Stimulated activated naive CD4-positive, alpha-beta T cell treated with Interleukin-2 at 50 U/mL for 16 hours (primary cell): ENCODE measurements around the gene STK39.

Source experiments
- DNase-seq: peaks from one replicate; lab custom pipeline; 2025; lab: John Stamatoyannopoulos, UW

The STK39 gene

GRCh38 chr2:167992278-167992677 lies 255.1 kb downstream of the STK39 start:
- no peak for DNase-seq

DNA sequence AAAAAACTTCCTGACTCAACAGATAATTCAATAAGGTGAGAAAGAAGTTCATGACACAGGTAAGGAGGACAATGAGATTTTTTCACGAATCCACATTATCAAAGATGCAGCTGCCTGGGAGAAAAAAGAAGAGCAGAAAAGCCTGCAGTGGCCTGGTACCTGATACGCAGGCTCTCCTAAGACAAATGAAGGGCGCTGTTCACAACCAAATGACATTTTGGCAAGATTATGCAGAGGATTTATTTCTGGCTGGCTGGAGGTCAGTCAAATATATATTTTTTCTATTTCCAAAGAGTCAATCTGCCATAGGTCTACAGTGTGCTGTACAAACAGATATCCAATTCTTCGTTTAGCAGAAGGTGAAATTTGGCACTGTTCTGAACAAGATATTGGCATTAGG lies 257.3 kb downstream of the STK39 start:
- DNase-seq = no peak

- DNase-seq = no peak
Measured at GRCh38 chr2:167988296-167988695, 259.1 kb downstream of the STK39 start.

DNA sequence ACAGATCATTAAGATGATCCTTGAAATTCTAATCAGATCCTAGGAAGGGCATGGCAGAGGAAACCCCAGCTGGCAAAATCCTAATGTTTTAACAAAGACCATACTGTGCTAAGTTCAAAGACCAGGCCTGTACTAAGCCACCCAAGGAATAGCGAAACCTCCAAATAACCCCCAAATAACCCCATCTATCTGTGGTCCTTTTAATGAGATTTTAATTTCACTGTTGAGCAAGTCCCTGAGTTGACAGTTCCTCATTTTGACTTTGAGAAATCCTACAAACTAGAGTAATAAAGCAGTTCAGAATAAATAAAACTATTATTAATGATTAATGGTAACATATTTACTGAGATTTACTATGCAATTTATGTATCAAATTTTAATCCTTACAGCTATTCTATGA lies 259.8 kb downstream of the STK39 start:
- no peak for DNase-seq

GRCh38 chr2:167987026-167987425 lies 260.4 kb downstream of the STK39 start:
- DNase-seq = no peak

GRCh38 chr2:167986223-167986622 lies 261.2 kb downstream of the STK39 start:
- no peak for DNase-seq

DNA sequence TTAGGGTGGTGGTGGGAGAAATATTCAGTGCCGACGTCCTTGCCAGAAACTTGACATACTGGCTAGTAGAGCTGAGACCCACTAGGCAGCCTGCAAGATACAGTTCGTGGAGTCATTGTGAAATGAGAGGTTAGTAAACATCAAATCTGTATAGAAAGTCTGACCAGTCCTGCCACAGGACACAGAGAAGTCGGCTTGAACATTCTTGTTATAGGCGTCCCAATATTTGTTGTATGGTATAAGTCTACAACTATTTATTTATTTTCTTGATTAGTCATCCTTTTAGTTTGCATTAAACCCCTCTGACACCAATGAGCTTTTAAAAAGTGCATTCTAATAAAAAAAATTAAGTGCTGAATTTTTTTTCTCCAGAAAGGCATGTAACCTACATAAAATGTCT lies 265.4 kb downstream of the STK39 start:
- no peak for DNase-seq

- DNase-seq = no peak
Measured at GRCh38 chr2:167980439-167980838, 267.0 kb downstream of the STK39 start.

GRCh38 chr2:167972746-167973145 lies 274.6 kb downstream of the STK39 start:
- no peak for DNase-seq

DNA sequence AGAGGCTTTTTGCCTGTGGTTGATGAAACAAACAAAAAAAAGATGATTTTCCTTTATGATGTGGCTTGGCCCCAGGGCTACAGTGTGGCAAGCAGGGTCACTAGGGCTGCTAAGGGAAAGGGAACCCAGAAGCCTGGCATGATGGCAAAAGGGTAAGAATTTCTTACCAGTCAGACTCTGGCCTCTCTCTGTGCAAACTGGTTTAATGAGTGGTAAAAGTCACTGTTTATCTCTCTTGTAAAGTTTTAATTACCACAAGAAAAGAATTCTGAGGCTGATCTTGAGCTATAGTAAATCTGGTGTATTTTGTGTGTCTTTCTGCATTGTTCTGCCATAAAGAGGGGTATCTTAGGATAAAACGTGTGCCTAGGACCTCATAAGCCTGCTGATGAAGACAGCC lies 275.4 kb downstream of the STK39 start:
- no peak for DNase-seq

DNA sequence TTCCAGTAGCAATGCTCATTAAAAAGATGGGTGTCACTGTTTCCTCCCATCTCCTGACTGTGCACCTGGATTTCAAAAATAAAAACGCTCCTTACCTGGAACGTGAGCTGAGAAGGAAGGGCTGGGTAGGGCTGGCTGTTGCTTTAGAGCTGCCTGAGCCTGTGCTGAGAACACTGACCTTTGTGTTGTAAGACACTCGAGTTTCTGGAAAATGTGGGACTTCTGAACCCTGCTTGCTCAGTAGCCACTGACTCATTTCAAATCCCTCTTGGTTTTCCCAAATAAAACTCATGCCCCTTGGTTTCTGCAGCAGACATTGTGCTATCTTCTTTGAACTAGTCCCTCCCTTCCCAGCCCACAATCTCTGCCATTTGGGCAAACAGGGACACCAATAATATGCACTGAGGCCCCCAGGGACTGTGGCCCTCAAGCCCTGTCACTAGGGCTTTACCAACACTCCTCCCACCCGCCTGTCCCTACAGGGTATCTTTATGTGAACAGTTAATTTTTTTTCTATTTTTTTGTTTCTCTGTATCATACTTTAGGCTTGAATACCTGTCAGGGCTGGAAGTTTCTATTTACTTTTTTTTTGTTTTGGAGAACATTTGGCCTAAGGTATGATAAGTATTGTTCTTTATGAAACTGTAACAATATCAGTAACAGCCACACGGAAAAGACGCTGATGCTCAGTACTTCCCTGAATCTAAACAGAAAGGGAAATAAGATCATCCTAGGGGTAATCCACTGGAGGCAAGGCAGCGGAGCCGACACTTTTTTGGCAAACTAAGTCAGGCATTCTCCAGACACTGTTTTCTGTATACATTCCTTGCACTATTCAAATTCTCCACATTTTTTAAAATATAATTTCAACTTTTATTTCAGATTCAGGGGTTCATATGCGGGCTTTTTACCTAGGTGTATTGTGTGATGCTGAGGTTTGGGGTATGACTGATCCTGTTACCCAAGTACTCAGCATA lies 280.2 kb downstream of the STK39 start:
- no peak for DNase-seq

- no peak for DNase-seq
Measured at GRCh38 chr2:167965907-167966761, 281.3 kb downstream of the STK39 start.

DNA sequence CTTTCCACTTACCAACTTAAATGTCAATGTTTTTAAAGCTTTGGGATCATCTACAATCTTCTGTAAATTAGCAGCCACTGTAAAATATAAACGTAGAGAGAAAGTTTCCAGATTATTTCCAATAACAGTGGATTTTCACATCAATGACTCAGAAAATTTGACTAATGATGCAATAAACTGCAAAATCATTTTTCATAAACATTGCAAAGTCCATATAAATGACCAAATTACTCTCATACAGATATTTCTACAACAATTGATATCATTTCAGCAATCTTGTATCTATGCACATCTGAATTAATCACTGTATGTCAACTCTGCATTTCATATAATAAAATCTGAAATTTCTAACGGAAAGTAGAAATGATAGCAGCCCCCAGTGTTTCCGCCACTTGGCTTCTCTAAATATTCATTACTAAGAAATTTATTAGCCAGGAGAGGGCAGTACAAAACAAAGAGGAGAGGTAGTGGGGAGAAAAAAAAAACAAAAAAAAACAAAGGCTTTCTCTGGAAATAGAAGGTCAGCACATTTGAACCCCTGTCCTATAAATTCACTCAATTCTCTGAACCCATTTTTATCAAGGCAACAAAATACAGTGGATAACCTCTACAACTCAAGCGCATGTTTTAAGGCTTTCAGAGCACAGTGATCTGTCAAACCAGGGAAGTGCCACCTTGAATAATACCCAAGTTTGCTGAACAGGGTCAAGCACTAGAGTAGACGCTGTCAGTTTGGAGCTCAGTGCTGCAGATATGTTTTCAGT lies 282.6 kb downstream of the STK39 start:
- DNase-seq = no peak

DNA sequence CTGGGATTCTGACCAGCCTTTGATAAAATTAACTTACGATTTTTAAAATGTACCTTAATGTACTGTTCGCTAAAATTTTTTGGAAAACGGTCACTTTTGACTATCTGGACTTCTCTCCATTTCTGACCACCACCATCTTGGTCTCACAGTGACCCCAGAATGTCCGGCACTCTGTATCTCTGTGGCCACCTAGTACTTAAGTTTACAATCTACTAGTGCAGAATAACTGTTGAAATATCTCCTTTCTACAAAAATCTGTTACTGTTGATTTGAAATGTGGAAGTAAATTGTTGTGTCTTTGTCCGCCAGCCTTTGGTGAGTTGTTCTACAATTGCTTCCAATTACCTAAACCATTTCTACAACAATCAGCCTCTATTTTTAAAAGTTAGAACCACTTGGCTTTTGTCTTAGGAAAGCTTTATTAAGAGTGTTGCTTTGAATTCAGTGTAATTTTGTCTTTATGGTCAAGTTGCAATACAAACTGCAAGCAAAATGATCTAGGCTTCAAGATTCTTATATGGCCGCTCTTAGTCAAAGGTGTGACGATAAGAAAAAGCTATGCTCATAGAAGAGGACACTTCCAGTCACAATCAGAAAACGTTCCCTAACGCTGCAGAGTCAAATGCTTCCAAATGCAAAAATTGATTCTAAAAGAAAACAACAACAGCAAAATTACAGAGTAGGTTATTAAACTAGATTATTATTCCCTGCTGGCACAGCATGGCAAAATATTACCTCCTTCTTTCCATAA lies 283.3 kb downstream of the STK39 start:
- DNase-seq = no peak

- no peak for DNase-seq
Measured at GRCh38 chr2:167962436-167963226, 284.8 kb downstream of the STK39 start.

DNA sequence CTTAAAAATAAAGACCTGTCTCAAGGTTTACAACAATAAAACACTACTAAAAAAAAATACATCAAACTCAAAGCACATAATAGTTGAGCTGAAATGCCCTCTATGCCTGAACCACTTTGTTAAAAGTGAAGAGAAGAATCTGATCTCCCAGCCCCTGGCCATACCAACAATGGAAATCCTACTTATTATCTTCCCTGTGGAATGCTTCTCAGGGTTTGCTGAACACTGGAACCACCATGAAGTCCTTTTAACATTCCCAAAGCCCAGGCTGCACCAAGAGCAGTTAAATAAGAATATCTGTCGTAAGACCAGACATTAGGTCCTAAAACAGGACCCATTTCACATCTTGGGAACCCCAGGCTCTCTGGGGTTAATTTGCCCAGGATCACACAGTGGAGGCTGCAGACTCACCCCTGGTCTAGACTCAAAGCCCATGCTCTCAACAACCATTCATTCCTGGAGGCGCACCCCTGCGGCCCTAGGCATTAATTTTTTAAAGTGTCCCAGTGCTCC lies 285.8 kb downstream of the STK39 start:
- no peak for DNase-seq

GRCh38 chr2:167960089-167960747 lies 287.2 kb downstream of the STK39 start:
- no peak for DNase-seq

- DNase-seq = no peak
Measured at GRCh38 chr2:167957662-167958061, 289.7 kb downstream of the STK39 start.

DNA sequence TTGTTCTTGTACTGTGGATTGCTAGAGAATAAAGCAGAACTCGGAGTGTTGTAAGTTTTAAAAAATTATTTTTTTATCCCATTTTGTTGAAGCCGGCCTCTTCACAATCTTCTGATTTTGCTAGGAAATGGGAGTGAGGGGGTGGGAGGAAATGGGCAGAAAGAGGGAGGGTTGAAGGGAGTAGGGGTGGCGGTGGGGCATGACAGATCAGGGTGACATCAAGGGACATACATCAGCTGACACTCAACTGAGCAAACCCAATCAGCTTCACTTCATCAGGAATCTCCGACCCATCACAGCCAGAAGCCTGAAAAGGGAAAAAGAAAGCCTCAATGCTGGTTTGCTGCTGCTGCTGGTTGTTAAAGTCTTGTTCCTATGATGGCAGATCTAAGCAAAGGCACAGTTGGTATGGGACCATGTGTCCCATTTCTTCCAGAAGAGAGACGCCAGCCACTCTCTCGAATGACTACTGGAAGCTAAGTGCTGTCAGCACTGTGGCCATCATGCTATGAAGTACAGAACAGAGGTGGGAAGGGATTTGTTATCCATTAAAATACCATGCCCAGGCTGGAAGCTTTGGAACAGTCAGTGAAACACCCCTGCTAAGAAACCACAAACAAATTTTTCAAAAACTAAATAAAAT lies 292.0 kb downstream of the STK39 start:
- no peak for DNase-seq
